ENCODE data around the gene MDFI.

The MDFI gene

GRCh38 chr6:41629128-41629527 is 9.1 kb upstream of the MDFI start:
- DNase-seq (ENCODE audit: low read depth) = no peak
- no peak overlapping the region for H3K4me3 ChIP-seq (ENCODE audit: control insufficient read depth, low read depth, low read length)
- TF ChIP-seq CTCF (IDR thresholded peaks at IDR 0.05; ENCODE audit: control insufficient read depth, insufficient read depth, low read depth, low read length, missing control alignments) = no peak

- no peak overlapping the region for H3K4me3 ChIP-seq (ENCODE audit: control insufficient read depth, low read depth, low read length)
- no peak for DNase-seq (ENCODE audit: low read depth)
- no peak for TF ChIP-seq CTCF (IDR thresholded peaks at IDR 0.05; ENCODE audit: control insufficient read depth, insufficient read depth, low read depth, low read length, missing control alignments)
Observed at GRCh38 chr6:41630069-41630468, 8.2 kb upstream of the MDFI start.

- TF ChIP-seq CTCF (IDR thresholded peaks at IDR 0.05; ENCODE audit: control insufficient read depth, insufficient read depth, low read depth, low read length, missing control alignments) = no peak
- no peak overlapping the region for H3K4me3 ChIP-seq (ENCODE audit: control insufficient read depth, low read depth, low read length)
- DNase-seq (ENCODE audit: low read depth) = no peak
Observed at GRCh38 chr6:41630946-41631345, 7.3 kb upstream of the MDFI start.

- no peak overlapping the region for H3K4me3 ChIP-seq (ENCODE audit: control insufficient read depth, low read depth, low read length)
- no peak for TF ChIP-seq CTCF (IDR thresholded peaks at IDR 0.05; ENCODE audit: control insufficient read depth, insufficient read depth, low read depth, low read length, missing control alignments)
- DNase-seq (ENCODE audit: low read depth) = no peak
Observed at GRCh38 chr6:41633056-41633634, 5.1 kb upstream of the MDFI start.

GRCh38 chr6:41634657-41635056 is 3.6 kb upstream of the MDFI start:
- no peak overlapping the region for H3K4me3 ChIP-seq (ENCODE audit: control insufficient read depth, low read depth, low read length)
- DNase-seq (ENCODE audit: low read depth) = no peak
- no peak for TF ChIP-seq CTCF (IDR thresholded peaks at IDR 0.05; ENCODE audit: control insufficient read depth, insufficient read depth, low read depth, low read length, missing control alignments)

- TF ChIP-seq CTCF (IDR thresholded peaks at IDR 0.05; ENCODE audit: control insufficient read depth, insufficient read depth, low read depth, low read length, missing control alignments) = no peak
- no peak for DNase-seq (ENCODE audit: low read depth)
- no peak overlapping the region for H3K4me3 ChIP-seq (ENCODE audit: control insufficient read depth, low read depth, low read length)
Observed at GRCh38 chr6:41635365-41635764, 2.9 kb upstream of the MDFI start.

- no peak for TF ChIP-seq CTCF (IDR thresholded peaks at IDR 0.05; ENCODE audit: control insufficient read depth, insufficient read depth, low read depth, low read length, missing control alignments)
- no peak for DNase-seq (ENCODE audit: low read depth)
- no peak overlapping the region for H3K4me3 ChIP-seq (ENCODE audit: control insufficient read depth, low read depth, low read length)
Observed at GRCh38 chr6:41636833-41637193, 1.5 kb upstream of the MDFI start.

All from AG09309 (cell line).